ENCODE results near the gene EXOSC6. TPM values are rescaled to one million over a fixed set of nuclear protein-coding genes. Genes with fewer than 3 reads are reported as not detected.

Gene EXOSC6
- total RNA-seq, 2 donors from 2014 or later = 19.2 to 21.8 TPM

Small RNA genes within 50 kb of the gene (small RNA-seq; reads per million reads assigned to genes)
- gene AC009060.2 (not detected), gene RN7SL279P (not detected)

Other genes with a start within 250 kb of the EXOSC6 start
- 10 to 100 TPM in 1 of 2 donors, 1 to 10 TPM in 1; 9.6 to 14.3 TPM for gene PDPR, start 137.6 kb downstream of the EXOSC6 start, total RNA-seq
- 1 to 10 TPM in 1 of 2 donors, not detected in 1; 1.8 TPM for gene CLEC18C, start 78.2 kb downstream of the EXOSC6 start, total RNA-seq
- 10 to 100 TPM; 49.3 to 72.8 TPM for gene AARS1, start 37.6 kb upstream of the EXOSC6 start, total RNA-seq
- 10 to 100 TPM; 31.4 to 37.9 TPM for gene DDX19B, start 47.2 kb upstream of the EXOSC6 start, total RNA-seq
- 10 to 100 TPM; 18.1 to 24.1 TPM for gene DDX19A, start 95.0 kb upstream of the EXOSC6 start, total RNA-seq
- 10 to 100 TPM in 1 of 2 donors, 1 to 10 TPM in 1; 9.1 to 11.2 TPM for gene ST3GAL2, start 187.2 kb upstream of the EXOSC6 start, total RNA-seq
- gene FCSK, start 202.7 kb upstream of the EXOSC6 start, total RNA-seq = 10 to 100 TPM; 15.0 to 28.3 TPM